DND-41 (cell line): Measurements from ENCODE around the gene KIF3C.

Experiments
- ATAC-seq: fragments of 200-7000 bp; cut with Tn5 transposase; 3 replicates; pipeline ENCODE4 v1.9.1; 2021; ENCODE audit warnings: low read depth; ENCODE audit not compliant: insufficient read depth
- DNase-seq: peaks from one replicate; pipeline ENCODE4 v3.0.0-alpha.2; 2020
- H2AFZ ChIP-seq: 2 replicates; pipeline ENCODE4 v1.6.0; 2012; ENCODE audit warnings: low read depth, low read length
- H3K27ac ChIP-seq: 2 replicates; pipeline ENCODE4 v1.5.1; 2012; ENCODE audit warnings: low read length, inconsistent platforms
- H3K27me3 ChIP-seq: fragments of 200-600 bp; sonication (generic); 2 replicates; pipeline ENCODE4 v1.6.0; 2012; ENCODE audit warnings: low read length, mild to moderate bottlenecking, inconsistent platforms; ENCODE audit not compliant: insufficient read depth, poor library complexity
- H3K36me3 ChIP-seq: 2 replicates; pipeline ENCODE4 v1.5.1; 2012; ENCODE audit warnings: low read length, inconsistent platforms; ENCODE audit not compliant: insufficient read depth
- H3K4me1 ChIP-seq: 2 replicates; pipeline ENCODE4 v1.5.1; 2012; ENCODE audit warnings: mild to moderate bottlenecking, low read length; ENCODE audit not compliant: insufficient read depth
- H3K4me2 ChIP-seq: 2 replicates; pipeline ENCODE4 v1.6.0; 2012; ENCODE audit warnings: mild to moderate bottlenecking, moderate library complexity, low read length, inconsistent platforms; ENCODE audit not compliant: insufficient read depth
- H3K4me3 ChIP-seq, 2 experiments: fragments of 200-600 bp in 1 of 2; shearing (Covaris generic) in 1 of 2; 2 replicates each; pipeline ENCODE4 v1.5.1; 2012 to 2016; ENCODE audit warnings: inconsistent platforms in 2 of 2, low read length in 2 of 2, mild to moderate bottlenecking in 2 of 2, low read depth in 1 of 2, moderate library complexity in 1 of 2
- H3K79me2 ChIP-seq: 2 replicates; pipeline ENCODE4 v1.6.0; 2012; ENCODE audit warnings: low read length, inconsistent platforms; ENCODE audit not compliant: insufficient read depth
- H3K9ac ChIP-seq: 2 replicates; pipeline ENCODE4 v1.6.0; 2012; ENCODE audit warnings: low read depth, mild to moderate bottlenecking, inconsistent platforms, low read length, moderate library complexity
- H3K9me3 ChIP-seq: 2 replicates; pipeline ENCODE4 v1.5.1; 2012; ENCODE audit warnings: low read length, moderate library complexity, mild to moderate bottlenecking, inconsistent platforms; ENCODE audit not compliant: insufficient read depth, severe bottlenecking
- H4K20me1 ChIP-seq: 2 replicates; pipeline ENCODE4 v1.6.0; 2012; ENCODE audit warnings: low read length; ENCODE audit not compliant: insufficient read depth
- CTCF ChIP-seq: IDR thresholded peaks from 2 replicates; pipeline ENCODE4 v1.5.1; 2012; ENCODE audit warnings: borderline replicate concordance, low read length, moderate library complexity, mild to moderate bottlenecking; ENCODE audit not compliant: poor library complexity, severe bottlenecking; ENCODE audit errors: extremely low read depth
- EZH2 ChIP-seq: IDR thresholded peaks from 3 replicates; pipeline ENCODE4 v1.6.1; 2012; ENCODE audit warnings: borderline replicate concordance, low read depth, mild to moderate bottlenecking, moderate library complexity, low read length, inconsistent platforms; ENCODE audit not compliant: severe bottlenecking

The KIF3C gene

GRCh38 chr2:25895018-25895417, 87.3 kb downstream of the KIF3C start:
- Histone ChIP-seq H3K27ac (no peak overlapping the region), H3K4me2 (no peak overlapping the region), H3K36me3 (no peaks in the 10 kb centered on the region), H2AFZ (no peak overlapping the region), H4K20me1 (no peaks in the 10 kb centered on the region), H3K27me3 (no peaks in the 10 kb centered on the region), H3K79me2 (no peaks in the 10 kb centered on the region), H3K4me3 (no peak overlapping the region), H3K9me3 (no peaks in the 10 kb centered on the region), H3K9ac (no peak overlapping the region), H3K4me1 (no peaks in the 10 kb centered on the region)
- ATAC-seq, result no peak
- TF ChIP-seq CTCF (no peak), EZH2 (no peak)
- DNase-seq, result no peak

GRCh38 chr2:25894135-25894830, 88.0 kb downstream of the KIF3C start:
- Histone ChIP-seq H3K4me1 (no peaks in the 10 kb centered on the region), H3K9ac (no peak overlapping the region), H3K4me3 (no peak overlapping the region), H3K79me2 (no peaks in the 10 kb centered on the region), H3K4me2 (no peak overlapping the region), H3K36me3 (no peaks in the 10 kb centered on the region), H4K20me1 (no peaks in the 10 kb centered on the region), H3K27me3 (no peaks in the 10 kb centered on the region), H2AFZ (no peak overlapping the region), H3K9me3 (no peaks in the 10 kb centered on the region), H3K27ac (no peak overlapping the region)
- TF ChIP-seq EZH2 (no peak), CTCF (no peak)
- DNase-seq (no peak), ATAC-seq (no peak)

GRCh38 chr2:25891672-25892071, 90.6 kb downstream of the KIF3C start:
- H4K20me1 ChIP-seq, result no peaks in the 10 kb centered on the region
- no peak for ATAC-seq
- no peaks in the 10 kb centered on the region for H3K9me3 ChIP-seq
- H3K36me3 ChIP-seq, result no peaks in the 10 kb centered on the region
- H3K4me3 ChIP-seq, result no peak overlapping the region
- H3K4me1 ChIP-seq, result no peaks in the 10 kb centered on the region
- DNase-seq, result no peak
- TF ChIP-seq EZH2 (no peak), CTCF (no peak)
- no peak overlapping the region for H3K9ac ChIP-seq
- no peaks in the 10 kb centered on the region for H3K79me2 ChIP-seq
- H3K27ac ChIP-seq, result no peak overlapping the region
- no peak overlapping the region for H3K4me2 ChIP-seq
- H2AFZ ChIP-seq, result no peak overlapping the region
- no peaks in the 10 kb centered on the region for H3K27me3 ChIP-seq
